Ishikawa (cell line): Measurements from ENCODE around the gene DLGAP4.

Experiments used
- CEBPB ChIP-seq: IDR thresholded peaks from 2 replicates; pipeline ENCODE4 v1.6.1; 2012
- CREB1 ChIP-seq: IDR thresholded peaks from 2 replicates; pipeline ENCODE4 v1.6.1; 2012; ENCODE audit warnings: low read depth
- EGR1 ChIP-seq: IDR thresholded peaks from 2 replicates; pipeline ENCODE4 v1.6.1; 2012
- EP300 ChIP-seq: IDR thresholded peaks from 2 replicates; pipeline ENCODE4 v1.6.1; 2012; ENCODE audit warnings: borderline replicate concordance
- FOXM1 ChIP-seq: IDR thresholded peaks from 2 replicates; pipeline ENCODE4 v1.6.1; 2012; ENCODE audit warnings: low read depth, borderline replicate concordance
- MAX ChIP-seq: IDR thresholded peaks from 2 replicates; pipeline ENCODE4 v1.6.1; 2012
- NFIC ChIP-seq: IDR thresholded peaks from 2 replicates; pipeline ENCODE4 v1.6.1; 2012
- RAD21 ChIP-seq: IDR thresholded peaks from 2 replicates; pipeline ENCODE4 v1.6.1; 2012; ENCODE audit warnings: low read depth
- REST ChIP-seq: IDR thresholded peaks from 2 replicates; pipeline ENCODE4 v1.6.1; 2012; ENCODE audit warnings: low read depth, mild to moderate bottlenecking
- TAF1 ChIP-seq: IDR thresholded peaks from 2 replicates; pipeline ENCODE4 v1.6.1; 2012; ENCODE audit warnings: low read depth, mild to moderate bottlenecking
- TCF12 ChIP-seq: IDR thresholded peaks from 2 replicates; pipeline ENCODE4 v1.6.1; 2012; ENCODE audit warnings: low read depth
- TEAD4 ChIP-seq: IDR thresholded peaks from 2 replicates; pipeline ENCODE4 v1.6.1; 2012
- USF1 ChIP-seq: IDR thresholded peaks from 2 replicates; pipeline ENCODE4 v1.6.1; 2012
- YY1 ChIP-seq: IDR thresholded peaks from 2 replicates; pipeline ENCODE4 v1.6.1; 2012; ENCODE audit warnings: low read depth
- ZBTB7A ChIP-seq: IDR thresholded peaks from 2 replicates; pipeline ENCODE4 v1.6.1; 2012; ENCODE audit warnings: low read depth

The DLGAP4 gene

GRCh38 chr20:36390719-36391415 lies 84.7 kb downstream of the DLGAP4 start:
- TF ChIP-seq TCF12, result no peak
- no peak for TF ChIP-seq EGR1
- no peak for TF ChIP-seq RAD21
- no peak for TF ChIP-seq NFIC
- no peak for TF ChIP-seq TEAD4
- TF ChIP-seq CEBPB, result no peak
- no peak for TF ChIP-seq FOXM1
- no peak for TF ChIP-seq CREB1
- TF ChIP-seq EP300, result no peak
- TF ChIP-seq MAX, result no peak
- TF ChIP-seq TAF1, result no peak
- no peak for TF ChIP-seq YY1
- TF ChIP-seq USF1, result no peak

- TF ChIP-seq NFIC (no peak), REST (no peak), FOXM1 (no peak), CEBPB (no peak), ZBTB7A (no peak), USF1 (no peak), TCF12 (no peak), CREB1 (no peak), TAF1 (no peak), YY1 (no peak), EP300 (no peak)
These were observed 85.3 kb downstream of the DLGAP4 start for GRCh38 chr20:36391456-36391855.

GRCh38 chr20:36391955-36392354 lies 85.8 kb downstream of the DLGAP4 start:
- no peak for TF ChIP-seq RAD21
- no peak for TF ChIP-seq CEBPB
- no peak for TF ChIP-seq REST
- no peak for TF ChIP-seq ZBTB7A
- TF ChIP-seq CREB1, result no peak
- no peak for TF ChIP-seq TCF12
- no peak for TF ChIP-seq YY1
- no peak for TF ChIP-seq EGR1
- TF ChIP-seq NFIC, result no peak
- TF ChIP-seq MAX, result no peak
- TF ChIP-seq TAF1, result no peak
- no peak for TF ChIP-seq USF1
- TF ChIP-seq FOXM1, result no peak

- TF ChIP-seq MAX (no peak), REST (no peak), CEBPB (no peak), RAD21 (no peak), TCF12 (no peak), EP300 (no peak), FOXM1 (no peak), NFIC (no peak), TAF1 (no peak), USF1 (no peak), ZBTB7A (no peak), TEAD4 (no peak), EGR1 (no peak), YY1 (no peak), CREB1 (no peak)
These were observed 86.8 kb downstream of the DLGAP4 start for GRCh38 chr20:36392989-36393388.
